MCF 10A (cell line): Measurements from ENCODE around the gene KRTAP5-6. TPM values are rescaled to one million over a fixed set of nuclear protein-coding genes. Genes with fewer than 3 reads are reported as not detected.

Source experiments
- BruUV-seq: library from RNA; stranded (reverse); fragments of 400-500 nt; replicated peaks from 2 replicates; lab custom pipeline; 2021; lab: Mats Ljungman, UMichigan
- CTCF ChIA-PET: fragments of 300-600 bp; sonication (Branson Sonifier 250); formaldehyde crosslinking; extraction: SDS; loops from one replicate; lab custom pipeline; 2021; ENCODE audit warnings: antibody characterized with exemption, inconsistent platforms; lab: Yijun Ruan, JAX
- POLR2A ChIA-PET: fragments of 300-600, 350-650 bp; sonication (Branson Sonifier 250); formaldehyde crosslinking; extraction: SDS; loops from one replicate; lab custom pipeline; 2020; ENCODE audit warnings: antibody characterized with exemption, inconsistent platforms; lab: Yijun Ruan, JAX
- DNase-seq: peaks from one replicate; pipeline ENCODE4 v3.0.0-alpha.2; 2018; ENCODE audit not compliant: unreplicated experiment
- H3K27ac Mint-ChIP-seq: one replicate; pipeline ENCODE4 v1.8.0; 2022; ENCODE audit warnings: mild to moderate bottlenecking, low read depth, mixed read lengths; ENCODE audit not compliant: unreplicated experiment
- H3K27me3 Mint-ChIP-seq: one replicate; pipeline ENCODE4 v1.8.0; 2022; ENCODE audit warnings: mixed read lengths; ENCODE audit not compliant: insufficient read depth, unreplicated experiment
- H3K36me3 Mint-ChIP-seq: one replicate; pipeline ENCODE4 v1.8.0; 2022; ENCODE audit warnings: mild to moderate bottlenecking, moderate library complexity, mixed read lengths; ENCODE audit not compliant: insufficient read depth, unreplicated experiment
- H3K4me1 Mint-ChIP-seq: one replicate; pipeline ENCODE4 v1.8.0; 2022; ENCODE audit warnings: mixed read lengths; ENCODE audit not compliant: insufficient read depth, unreplicated experiment
- H3K4me3 Mint-ChIP-seq: one replicate; pipeline ENCODE4 v1.8.0; 2022; ENCODE audit warnings: mild to moderate bottlenecking, moderate library complexity, mixed read lengths; ENCODE audit not compliant: unreplicated experiment
- H3K9me3 Mint-ChIP-seq: one replicate; pipeline ENCODE4 v1.8.0; 2022; ENCODE audit warnings: mixed read lengths; ENCODE audit not compliant: unreplicated experiment
- intact Hi-C: fragments of 100-400 bp; cut with micrococcal nuclease; formaldehyde crosslinking; loops from 2 replicates; pipeline ENCODE4 v1.14.1; 2022
- total RNA-seq: library from RNA; stranded (reverse); gene quantifications from 2 replicates; pipeline ENCODE4 v1.2.3, GENCODE V29; 2022
- TF ChIP-seq, protein P1 (sequence below): fragments of 200-600 bp; IDR thresholded peaks from one replicate; pipeline ENCODE4 v1.8.0; 2022; ENCODE audit warnings: antibody characterized with exemption, mild to moderate bottlenecking; ENCODE audit not compliant: unreplicated experiment

Gene KRTAP5-6
- total RNA-seq, 1 experiment from 2014 or later = not detected

DNA sequence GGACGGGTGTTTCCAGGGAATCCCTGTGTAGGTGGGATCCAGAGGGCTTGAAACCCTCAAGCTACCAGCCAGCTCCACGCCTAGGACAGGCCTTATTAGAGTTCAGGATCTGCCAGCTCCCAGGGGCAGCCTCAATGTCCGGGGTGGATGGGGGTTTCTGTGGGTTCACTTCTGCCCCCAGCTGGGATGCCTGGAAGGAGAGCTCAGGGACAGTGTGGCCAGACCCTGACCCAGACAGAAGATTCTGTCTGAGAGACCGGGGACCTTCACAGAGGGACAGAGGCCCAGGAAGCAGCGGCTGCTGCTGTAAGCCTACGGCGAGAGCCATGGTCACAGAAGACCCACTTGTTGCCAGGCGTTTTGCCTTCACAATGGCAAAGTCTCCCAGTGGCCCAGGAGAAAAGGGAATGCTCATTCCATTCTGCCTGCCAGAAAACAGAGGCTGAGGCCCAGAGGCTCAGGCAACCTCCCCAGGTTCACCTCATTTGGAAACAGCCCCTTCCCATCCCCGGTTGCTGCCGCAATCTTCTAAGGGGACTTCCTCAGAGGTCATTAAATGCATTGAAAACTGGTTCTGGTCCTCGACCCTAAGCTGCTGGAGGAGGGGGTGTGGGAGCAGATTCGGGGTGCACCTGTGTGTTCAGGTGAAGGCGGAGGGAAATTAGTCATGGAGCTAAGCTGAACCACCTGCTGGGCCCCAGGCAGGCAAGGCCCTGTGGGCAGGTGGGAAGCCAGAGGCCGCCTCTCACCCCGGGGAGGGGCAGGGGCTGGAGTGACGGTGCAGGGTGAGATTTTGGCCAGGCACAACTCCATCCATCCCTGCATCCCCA, 4.9 kb upstream of the KRTAP5-6 start:
- Mint-ChIP-seq H3K36me3 (peaks cover 6% of the 10 kb centered on the region), H3K4me3 (no peak overlapping the region), H3K27ac (no peak overlapping the region), H3K9me3 (no peaks in the 10 kb centered on the region), H3K4me1 (peaks cover 11% of the 10 kb centered on the region), H3K27me3 (no peaks in the 10 kb centered on the region)
- no peak for DNase-seq
- TF ChIP-seq, protein P1, sequence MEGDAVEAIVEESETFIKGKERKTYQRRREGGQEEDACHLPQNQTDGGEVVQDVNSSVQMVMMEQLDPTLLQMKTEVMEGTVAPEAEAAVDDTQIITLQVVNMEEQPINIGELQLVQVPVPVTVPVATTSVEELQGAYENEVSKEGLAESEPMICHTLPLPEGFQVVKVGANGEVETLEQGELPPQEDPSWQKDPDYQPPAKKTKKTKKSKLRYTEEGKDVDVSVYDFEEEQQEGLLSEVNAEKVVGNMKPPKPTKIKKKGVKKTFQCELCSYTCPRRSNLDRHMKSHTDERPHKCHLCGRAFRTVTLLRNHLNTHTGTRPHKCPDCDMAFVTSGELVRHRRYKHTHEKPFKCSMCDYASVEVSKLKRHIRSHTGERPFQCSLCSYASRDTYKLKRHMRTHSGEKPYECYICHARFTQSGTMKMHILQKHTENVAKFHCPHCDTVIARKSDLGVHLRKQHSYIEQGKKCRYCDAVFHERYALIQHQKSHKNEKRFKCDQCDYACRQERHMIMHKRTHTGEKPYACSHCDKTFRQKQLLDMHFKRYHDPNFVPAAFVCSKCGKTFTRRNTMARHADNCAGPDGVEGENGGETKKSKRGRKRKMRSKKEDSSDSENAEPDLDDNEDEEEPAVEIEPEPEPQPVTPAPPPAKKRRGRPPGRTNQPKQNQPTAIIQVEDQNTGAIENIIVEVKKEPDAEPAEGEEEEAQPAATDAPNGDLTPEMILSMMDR = no peak
- intact Hi-C loops = loop anchor here (2.0 to 5.0 kb wide), 3 partner anchors 19 to 459 kb away; no protein-coding TSS in a partner anchor
- no TSS peak for BruUV-seq
- POLR2A ChIA-PET = no interaction called here
- CTCF ChIA-PET = interaction anchor here (0.6 to 6.0 kb wide), 20 partner anchors 9 to 460 kb away, joined by 3 to 171 read pairs (median 6); partner anchors contain the start of genes H19 and SYT8

DNA sequence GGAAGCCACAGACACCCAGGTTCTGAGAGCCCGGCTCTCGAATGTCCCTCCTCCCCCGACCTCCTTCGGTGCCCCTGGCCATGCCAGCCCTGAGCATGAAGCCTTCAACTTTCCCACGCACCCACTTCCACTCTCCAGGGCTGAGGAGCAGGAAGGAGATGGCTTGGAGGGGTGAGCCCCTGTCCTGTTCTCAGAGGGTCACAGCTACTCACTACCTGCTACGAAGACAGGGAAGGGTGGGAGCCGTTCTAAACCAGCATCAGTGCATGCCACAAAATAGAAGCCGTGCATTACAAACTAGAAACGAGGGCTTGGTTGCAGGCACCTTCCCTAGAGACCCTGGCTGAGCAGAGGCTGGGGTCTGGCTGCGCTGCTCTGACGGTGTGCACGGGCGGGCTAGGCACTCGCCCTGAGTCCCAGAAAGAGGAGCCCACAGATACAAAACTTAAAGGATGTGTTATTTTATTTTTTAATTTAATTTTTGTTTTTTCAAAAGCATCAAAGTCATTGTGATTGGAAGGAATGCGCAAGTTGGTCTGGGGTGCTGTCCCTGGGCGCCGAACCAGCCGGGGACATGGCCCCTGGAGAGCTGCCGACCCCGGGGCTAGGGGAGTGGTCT, 4.2 kb upstream of the KRTAP5-6 start:
- no peak for DNase-seq
- TF ChIP-seq, protein P1 = no peak
- H3K4me3 Mint-ChIP-seq = peak overlapping the region; percentile 64
- H3K36me3 Mint-ChIP-seq = peaks cover 6% of the 10 kb centered on the region
- H3K27me3 Mint-ChIP-seq = no peaks in the 10 kb centered on the region
- POLR2A ChIA-PET = interaction anchor here (1.6 to 2.6 kb wide), 5 partner anchors 41 to 255 kb away, joined by 4 to 49 read pairs (median 8); partner anchors contain the start of genes MRPL23 and SYT8
- intact Hi-C loops = loop anchor here (1.0 to 5.0 kb wide), 3 partner anchors 41 to 458 kb away; no protein-coding TSS in a partner anchor
- no peak overlapping the region for H3K27ac Mint-ChIP-seq
- CTCF ChIA-PET = interaction anchor here (0.6 to 6.0 kb wide), 41 partner anchors 8 to 459 kb away, joined by 3 to 171 read pairs (median 5); partner anchors contain the start of genes H19, MRPL23 and SYT8
- peaks cover 11% of the 10 kb centered on the region for H3K4me1 Mint-ChIP-seq
- no TSS peak for BruUV-seq
- no peaks in the 10 kb centered on the region for H3K9me3 Mint-ChIP-seq

DNA sequence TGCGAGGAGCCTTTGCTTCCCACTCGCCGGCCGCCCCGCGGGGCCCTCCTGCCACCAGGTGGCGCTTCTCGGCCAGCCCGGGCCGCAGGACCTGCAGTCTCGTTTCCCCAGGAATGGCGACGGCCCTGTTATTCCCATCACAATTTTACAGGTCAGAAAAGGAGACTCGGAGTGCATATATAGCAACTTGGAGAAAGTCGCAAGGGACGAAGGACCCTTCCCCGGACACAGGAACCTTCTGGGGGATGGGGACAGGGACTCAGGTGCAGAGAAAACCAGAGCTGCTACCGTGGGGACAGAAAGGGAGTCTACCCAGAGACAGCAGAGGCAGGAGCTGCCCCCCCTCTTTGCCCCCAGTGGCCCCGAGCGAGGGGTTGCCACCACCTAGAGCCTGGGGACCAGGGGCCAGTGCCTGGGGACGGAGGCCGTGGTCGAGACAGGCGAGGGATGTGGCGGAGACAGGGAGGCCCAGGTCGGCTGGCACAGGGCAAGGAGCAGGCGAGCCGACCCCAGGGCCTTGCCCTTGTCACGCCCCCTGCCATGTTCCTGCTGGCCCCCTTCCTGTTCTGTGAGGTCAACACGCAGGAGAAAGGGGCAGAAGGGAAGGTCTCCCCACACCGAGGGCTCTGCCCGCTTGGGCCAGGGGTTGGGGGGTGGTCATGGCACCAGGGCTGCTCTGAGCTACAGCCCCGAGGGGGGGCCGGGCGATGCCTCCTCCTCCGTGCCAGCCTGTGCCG, 3.5 kb upstream of the KRTAP5-6 start:
- peaks cover 6% of the 10 kb centered on the region for H3K36me3 Mint-ChIP-seq
- ChIA-PET CTCF (interaction anchor here (0.6 to 6.0 kb wide), 68 partner anchors 8 to 1207 kb away, joined by 3 to 171 read pairs (median 5); partner anchors contain the start of genes H19, MRPL23 and SYT8), POLR2A (interaction anchor here (0.6 to 2.6 kb wide), 12 partner anchors 24 to 308 kb away, joined by 3 to 49 read pairs (median 4); partner anchors contain the start of genes MRPL23 and SYT8)
- TF ChIP-seq, protein P1 = peak; percentile 78
- no TSS peak for BruUV-seq
- intact Hi-C loops = loop anchor here (1.0 to 5.0 kb wide), 3 partner anchors 41 to 457 kb away; no protein-coding TSS in a partner anchor
- peak overlapping the region; percentile 64 for H3K4me3 Mint-ChIP-seq
- peaks cover 11% of the 10 kb centered on the region for H3K4me1 Mint-ChIP-seq
- no peaks in the 10 kb centered on the region for H3K9me3 Mint-ChIP-seq
- peak; percentile 67 for DNase-seq
- no peaks in the 10 kb centered on the region for H3K27me3 Mint-ChIP-seq
- no peak overlapping the region for H3K27ac Mint-ChIP-seq
